IPS-20b (cell line): ENCODE measurements around the gene CEBPG.

Experiments used
- H3K27ac ChIP-seq: one replicate; pipeline ENCODE4 v1.5.1; 2013; ENCODE audit warnings: low read length
- H3K27me3 ChIP-seq: 2 replicates; pipeline ENCODE4 v1.6.1; 2013; ENCODE audit warnings: mild to moderate bottlenecking, low read length, inconsistent platforms; ENCODE audit not compliant: insufficient read depth
- H3K36me3 ChIP-seq: 2 replicates; pipeline ENCODE4 v1.6.1; 2013; ENCODE audit warnings: low read depth, mild to moderate bottlenecking, inconsistent platforms, low read length, moderate library complexity; ENCODE audit not compliant: insufficient read depth
- H3K4me1 ChIP-seq: 2 replicates; pipeline ENCODE4 v1.6.1; 2013; ENCODE audit warnings: mild to moderate bottlenecking, control low read depth, inconsistent platforms, low read length, moderate library complexity; ENCODE audit not compliant: insufficient read depth
- H3K4me3 ChIP-seq: 2 replicates; pipeline ENCODE4 v1.5.1; 2013; ENCODE audit warnings: mild to moderate bottlenecking, low read length, inconsistent platforms
- H3K9ac ChIP-seq: 2 replicates; pipeline ENCODE4 v1.6.1; 2013; ENCODE audit warnings: low read depth, mild to moderate bottlenecking, inconsistent platforms, low read length, moderate library complexity
- H3K9me3 ChIP-seq: 2 replicates; pipeline ENCODE4 v1.6.1; 2013; ENCODE audit warnings: mild to moderate bottlenecking, low read depth, low read length, inconsistent platforms; ENCODE audit not compliant: insufficient read depth

CEBPG gene

DNA sequence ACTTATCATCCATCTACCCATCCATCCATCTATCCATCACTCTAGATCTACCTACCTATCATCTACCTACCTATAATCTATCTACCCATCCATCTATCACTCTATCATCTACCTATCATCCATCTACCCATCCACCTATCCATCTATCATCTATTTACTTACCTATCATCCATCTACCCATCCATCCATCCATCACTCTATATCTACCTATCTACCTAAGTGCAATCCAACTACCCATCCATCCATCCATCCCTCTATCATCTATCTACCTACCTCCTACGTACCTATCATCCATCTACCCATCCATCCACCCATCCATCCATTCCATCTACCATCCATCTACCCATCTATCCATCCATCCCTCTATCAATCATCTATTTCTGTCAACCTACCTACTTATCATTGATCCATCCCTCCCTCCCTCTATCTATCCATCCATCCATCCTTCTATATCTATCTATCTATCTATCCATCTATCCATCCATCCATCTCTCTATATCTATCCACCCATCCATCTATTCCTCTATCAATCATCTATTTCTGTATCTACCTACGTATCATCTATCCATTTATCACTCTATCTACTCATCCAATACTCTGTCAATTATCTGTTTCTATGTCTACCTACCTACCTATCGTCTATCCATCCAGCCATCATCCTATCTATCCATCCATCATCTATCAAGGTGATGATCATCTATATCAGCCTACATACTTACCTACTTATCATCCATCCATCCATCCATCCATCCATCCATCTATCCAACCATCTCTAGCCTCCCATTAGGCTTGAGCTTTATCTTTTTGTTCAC, 49.1 kb downstream of the CEBPG start:
- Histone ChIP-seq H3K4me1 (peaks cover 13% of the 10 kb centered on the region; the same call in 1 of the 2 replicates), H3K9ac (no peak overlapping the region), H3K36me3 (no peaks in the 10 kb centered on the region), H3K27ac (no peak overlapping the region), H3K9me3 (no peaks in the 10 kb centered on the region), H3K27me3 (no peaks in the 10 kb centered on the region), H3K4me3 (no peak overlapping the region)

DNA sequence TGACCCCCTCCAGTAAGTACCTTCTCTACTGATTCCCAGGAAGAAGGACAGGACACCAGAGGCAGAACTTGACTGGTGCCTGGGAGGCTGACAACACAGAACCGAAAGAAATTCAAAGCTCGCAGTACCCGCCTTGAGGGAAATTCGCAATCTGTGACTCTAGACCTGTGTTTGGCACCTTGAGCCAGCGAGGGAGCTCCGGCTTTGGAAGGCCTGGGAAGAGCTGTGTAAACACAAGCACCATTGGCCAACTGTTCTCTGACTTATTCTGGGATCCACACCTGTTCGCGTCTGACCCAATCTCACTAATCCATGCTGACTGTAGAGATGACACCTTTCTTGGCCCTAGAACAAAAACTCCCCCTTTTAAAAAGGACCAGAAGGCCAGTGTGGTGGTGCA, 50.7 kb downstream of the CEBPG start:
- Histone ChIP-seq H3K9me3 (no peaks in the 10 kb centered on the region), H3K27me3 (no peaks in the 10 kb centered on the region), H3K36me3 (no peaks in the 10 kb centered on the region), H3K27ac (no peak overlapping the region), H3K4me3 (no peak overlapping the region), H3K9ac (no peak overlapping the region), H3K4me1 (peaks cover 7% of the 10 kb centered on the region; the same call in 1 of the 2 replicates)

DNA sequence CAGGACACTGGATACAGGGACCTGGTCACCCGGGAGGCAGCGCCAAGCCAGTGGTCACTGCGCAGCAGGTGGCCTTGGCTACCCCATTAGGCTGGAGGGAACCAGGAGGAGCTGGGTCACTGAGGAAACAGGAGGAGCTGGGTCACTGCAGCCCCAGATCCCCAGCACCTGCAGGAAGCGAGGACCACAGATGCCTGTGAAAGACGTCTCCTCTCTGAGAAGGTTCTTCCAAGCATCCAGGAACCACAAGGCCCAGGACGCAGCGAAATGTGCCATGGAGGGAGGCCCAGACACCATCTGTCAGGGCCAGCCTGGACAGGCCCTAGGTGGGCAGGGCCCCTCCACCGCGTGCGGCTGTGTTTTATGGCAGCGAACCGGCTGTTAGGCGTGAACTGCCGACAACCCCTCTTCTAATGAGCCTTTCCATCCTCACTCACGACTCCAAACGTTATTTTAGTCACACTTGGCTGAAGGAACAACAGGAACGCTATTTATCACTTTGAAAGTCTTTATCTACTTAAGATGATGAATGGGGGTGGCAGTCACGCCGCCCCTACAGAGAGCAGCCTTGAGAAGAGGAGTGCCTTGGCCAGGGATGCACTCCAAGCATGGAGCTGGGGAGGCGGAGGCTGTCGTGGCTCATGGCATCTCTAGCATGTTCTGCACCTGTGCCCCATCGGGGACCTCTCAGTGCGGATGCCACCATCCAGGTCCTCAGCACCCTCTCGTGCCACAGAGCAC, 53.3 kb downstream of the CEBPG start:
- H3K36me3 ChIP-seq: no peaks in the 10 kb centered on the region
- H3K27ac ChIP-seq: no peak overlapping the region
- no peaks in the 10 kb centered on the region for H3K4me1 ChIP-seq
- no peak overlapping the region for H3K4me3 ChIP-seq
- H3K9ac ChIP-seq: no peak overlapping the region
- H3K27me3 ChIP-seq: no peaks in the 10 kb centered on the region
- H3K9me3 ChIP-seq: no peaks in the 10 kb centered on the region

DNA sequence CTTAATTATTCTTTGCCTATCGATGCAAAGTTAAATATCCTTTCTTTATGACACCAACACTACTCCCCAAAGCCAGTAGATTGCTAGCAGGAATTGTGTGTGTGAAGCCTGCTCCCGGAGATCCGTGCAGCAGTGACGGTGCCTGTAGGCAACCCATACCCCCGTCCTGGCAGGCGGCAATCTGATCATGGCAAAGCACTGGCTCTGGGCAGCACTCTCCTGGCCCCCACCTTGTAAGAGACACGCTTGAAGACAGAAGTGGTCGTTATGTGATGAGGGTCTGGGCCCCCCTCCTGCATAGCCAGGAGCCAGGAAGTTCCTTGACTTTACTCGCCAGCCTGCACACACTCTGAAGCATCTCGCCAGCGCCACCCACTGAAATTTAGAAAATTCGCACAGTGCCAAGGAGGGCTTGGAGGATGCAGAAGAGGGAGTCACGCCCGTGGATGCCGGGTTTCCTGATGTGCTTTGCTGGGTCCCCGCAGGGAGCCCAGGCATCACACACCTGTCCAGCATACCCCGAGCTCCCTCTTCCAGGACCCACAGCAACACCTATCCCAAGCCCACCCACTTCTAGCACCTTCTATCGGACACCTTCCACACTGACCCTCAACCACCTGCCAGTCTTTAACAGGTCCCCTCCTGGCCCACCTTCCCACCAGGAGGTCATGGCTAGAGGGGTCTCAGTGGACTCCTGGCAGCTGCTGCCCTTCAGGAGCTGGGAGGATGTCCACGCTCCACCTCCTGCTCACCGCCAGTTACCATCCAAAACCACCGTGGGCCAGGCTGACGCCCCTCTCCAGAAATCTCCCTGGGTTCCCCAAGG, 54.5 kb downstream of the CEBPG start:
- Histone ChIP-seq H3K4me1 (no peaks in the 10 kb centered on the region), H3K27me3 (no peaks in the 10 kb centered on the region), H3K36me3 (no peaks in the 10 kb centered on the region), H3K9me3 (no peaks in the 10 kb centered on the region), H3K4me3 (no peak overlapping the region), H3K27ac (no peak overlapping the region), H3K9ac (no peak overlapping the region)

DNA sequence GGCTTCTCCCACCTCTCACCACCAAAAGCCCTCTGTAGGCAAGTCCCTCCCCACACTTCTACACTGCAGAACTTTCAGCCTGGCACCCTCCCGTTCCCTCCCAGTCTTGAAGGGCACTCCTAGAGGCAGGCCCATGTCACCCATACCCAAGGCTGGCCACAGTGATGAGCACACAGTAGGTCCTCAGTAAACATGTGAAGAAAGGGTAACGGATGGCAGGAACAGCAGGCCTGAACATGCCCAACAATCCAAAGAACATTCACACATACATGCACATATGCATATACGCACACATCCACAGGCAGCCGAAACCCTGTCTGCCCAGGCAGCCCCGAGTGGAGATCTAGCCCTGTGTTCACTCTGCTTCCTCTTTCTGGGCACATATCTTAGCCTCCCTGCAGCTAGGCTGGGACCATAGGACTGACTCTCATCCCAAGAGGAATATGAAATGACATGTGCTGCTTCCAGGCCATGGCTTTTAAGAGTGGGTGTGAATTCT, 55.2 kb downstream of the CEBPG start:
- H3K9ac ChIP-seq: no peak overlapping the region
- no peaks in the 10 kb centered on the region for H3K4me1 ChIP-seq
- H3K9me3 ChIP-seq: no peaks in the 10 kb centered on the region
- no peaks in the 10 kb centered on the region for H3K27me3 ChIP-seq
- H3K4me3 ChIP-seq: no peak overlapping the region
- no peaks in the 10 kb centered on the region for H3K36me3 ChIP-seq
- no peak overlapping the region for H3K27ac ChIP-seq

DNA sequence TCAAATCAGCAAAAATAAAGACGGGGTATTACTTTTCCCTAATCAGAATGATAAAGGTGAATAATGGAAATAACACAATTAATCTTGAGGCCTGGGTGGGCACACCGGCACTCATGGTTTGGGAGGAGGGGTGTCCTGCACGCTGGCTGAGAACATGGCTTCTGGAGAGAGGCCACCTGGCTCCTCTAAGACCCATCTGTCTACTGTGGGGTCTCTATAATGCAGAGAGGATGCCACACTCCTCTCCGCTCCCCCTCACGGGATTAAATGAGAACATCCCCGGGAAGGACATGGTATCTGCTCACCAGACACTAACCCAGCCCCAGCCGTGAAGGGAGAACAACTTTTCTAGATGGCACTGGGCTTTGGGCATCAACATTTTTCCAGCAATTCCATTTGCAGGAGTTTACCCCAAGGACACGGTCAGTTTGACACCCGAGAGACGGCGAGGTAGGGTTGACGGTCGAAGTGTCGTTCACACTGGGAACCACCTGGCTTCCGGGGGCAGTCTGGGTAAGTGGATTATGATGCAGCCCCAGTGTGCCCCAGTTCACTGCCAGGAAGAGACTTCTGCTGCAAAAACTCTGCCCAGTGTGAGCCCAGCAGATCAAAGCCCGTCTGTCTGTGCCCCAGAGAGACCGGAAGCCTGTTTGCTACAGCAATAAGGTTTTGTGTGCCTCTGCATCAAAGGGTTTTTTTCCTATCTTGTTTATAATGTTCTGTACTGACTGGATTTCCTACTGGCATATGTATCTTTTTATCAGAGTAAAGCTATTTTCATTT, 56.6 kb downstream of the CEBPG start:
- Histone ChIP-seq H3K27me3 (no peaks in the 10 kb centered on the region), H3K36me3 (no peaks in the 10 kb centered on the region), H3K27ac (no peak overlapping the region), H3K4me3 (no peak overlapping the region), H3K9me3 (no peaks in the 10 kb centered on the region), H3K4me1 (no peaks in the 10 kb centered on the region), H3K9ac (no peak overlapping the region)

DNA sequence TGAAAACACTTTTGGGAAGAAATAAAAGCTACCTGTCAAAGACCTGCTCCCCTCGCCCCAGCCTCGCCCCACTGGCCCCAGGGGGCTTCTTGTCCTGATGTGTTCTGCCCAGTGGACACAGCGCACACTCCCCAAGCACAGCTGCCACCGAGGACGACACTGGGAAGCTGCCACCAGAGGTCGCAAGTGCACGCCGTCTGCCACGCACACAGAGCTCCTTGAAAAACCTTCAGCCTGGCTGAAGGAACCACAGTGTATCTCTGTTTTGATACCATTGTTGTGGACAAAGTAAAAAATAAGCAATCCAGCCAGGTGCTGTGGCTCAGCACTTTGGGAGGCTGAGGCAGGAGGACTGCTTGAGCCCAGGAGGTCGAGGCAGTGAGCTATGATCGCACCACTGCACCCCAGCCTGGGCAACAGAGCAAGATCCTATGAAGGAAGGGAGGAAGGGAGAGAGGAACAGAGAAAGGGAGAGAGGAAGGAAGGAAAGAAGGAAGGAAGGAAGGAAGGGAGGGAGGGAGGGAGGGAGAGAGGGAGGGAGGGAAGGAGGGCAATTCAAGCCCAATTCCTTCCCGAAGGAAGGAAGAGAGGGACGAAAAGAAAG, 57.3 kb downstream of the CEBPG start:
- H3K27ac ChIP-seq: no peak overlapping the region

DNA sequence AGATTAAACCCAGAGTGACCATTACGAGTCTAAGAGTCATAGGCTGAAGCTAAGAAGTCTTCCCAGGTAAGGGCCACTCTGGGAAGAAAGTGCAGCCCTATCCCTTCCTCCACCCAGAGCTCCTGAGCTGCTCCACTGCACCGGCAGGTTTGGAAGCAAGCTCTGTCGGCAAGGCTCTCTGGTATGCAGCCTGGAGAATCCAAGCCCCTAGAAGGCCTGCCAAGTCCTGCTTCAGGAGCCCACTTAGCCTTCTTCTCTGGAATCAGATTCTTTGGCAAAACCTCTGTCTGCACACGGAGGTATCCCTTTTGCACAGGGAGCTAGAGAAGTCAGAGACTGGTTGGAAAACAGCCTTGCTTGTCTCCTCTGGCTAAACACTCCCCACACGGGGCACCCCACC, 58.5 kb downstream of the CEBPG start:
- Histone ChIP-seq H3K36me3 (no peaks in the 10 kb centered on the region), H3K9ac (no peak overlapping the region), H3K4me3 (no peak overlapping the region), H3K27ac (no peak overlapping the region), H3K27me3 (no peaks in the 10 kb centered on the region), H3K4me1 (no peaks in the 10 kb centered on the region), H3K9me3 (no peaks in the 10 kb centered on the region)

More for the DNA sequence above, 57.3 kb downstream of the CEBPG start:
- Histone ChIP-seq H3K4me3 (no peak overlapping the region), H3K4me1 (no peaks in the 10 kb centered on the region), H3K36me3 (no peaks in the 10 kb centered on the region), H3K9ac (no peak overlapping the region), H3K9me3 (no peaks in the 10 kb centered on the region), H3K27me3 (no peaks in the 10 kb centered on the region)
